Ascending aorta (tissue), 2 donors: Measurements from ENCODE around the gene CARD11. TPM values are rescaled to one million over a fixed set of nuclear protein-coding genes. Genes with fewer than 3 reads are reported as not detected.

Experiments used
- DNase-seq, 2 donors: peaks; one replicate each; pipeline ENCODE4 v3.0.0-alpha.2; 2019; ENCODE audit warnings: low spot score in 2 of 2
- H3K27ac ChIP-seq, 2 donors: fragments of 200-600 bp; sonication (generic); one replicate each; pipeline ENCODE4 v1.5.1; 2016 to 2017; ENCODE audit warnings: mild to moderate bottlenecking in 1 of 2
- H3K27me3 ChIP-seq: fragments of 200-600 bp; sonication (generic); one replicate; pipeline ENCODE4 v1.5.1; 2017
- H3K36me3 ChIP-seq, 2 donors: fragments of 200-600 bp; sonication (generic); one replicate each; pipeline ENCODE4 v1.5.1; 2016
- H3K4me1 ChIP-seq, 2 donors: fragments of 200-600 bp; sonication (generic); one replicate each; pipeline ENCODE4 v1.5.1; 2016 to 2017; ENCODE audit warnings: mild to moderate bottlenecking in 1 of 2
- H3K4me3 ChIP-seq, 2 donors: fragments of 200-600 bp; sonication (generic); one replicate each; pipeline ENCODE4 v1.5.1; 2016 to 2017; ENCODE audit warnings: mild to moderate bottlenecking in 1 of 2
- H3K9me3 ChIP-seq, 2 donors: fragments of 200-600 bp; sonication (generic); one replicate each; pipeline ENCODE4 v1.5.1; 2016
- CTCF ChIP-seq, 3 experiments: fragments of 200-600 bp in 2 of 3; fragments of 450-650 bp in 1 of 3; sonication (generic) in 2 of 3; IDR thresholded peaks; one replicate each; pipeline ENCODE4 v1.5.1; 2016 to 2019; ENCODE audit warnings: antibody characterized with exemption in 3 of 3, mild to moderate bottlenecking in 1 of 3, moderate library complexity in 1 of 3
- intact Hi-C: fragments of 100-400 bp; cut with DNase I; formaldehyde crosslinking; loops from one replicate; pipeline ENCODE4 v1.15.1; 2023
- total RNA-seq: library from RNA; depleted of rRNA; stranded (reverse); fragments of >200 nt; gene quantifications from one replicate; pipeline ENCODE4 v1.1.0, GENCODE V29; 2016

CARD11 gene
- total RNA-seq, 1 donor from 2014 or later, result 0.64 TPM

GRCh38 chr7:3083350-3083749, 39.7 kb upstream of the CARD11 start:
- TF ChIP-seq CTCF (IDR thresholded peaks at IDR 0.05), result no peak
- peaks cover 2 to 3% of the 10 kb centered on the region in 2 donors for H3K4me1 ChIP-seq
- H3K4me3 ChIP-seq, result no peak overlapping the region
- DNase-seq, result no peak
- H3K36me3 ChIP-seq, result no peaks in the 10 kb centered on the region
- intact Hi-C loops, result loop anchor here (10.0 kb wide), 1 partner anchor 131 kb away; no protein-coding TSS in a partner anchor
- H3K9me3 ChIP-seq, result no peaks in the 10 kb centered on the region
- H3K27me3 ChIP-seq, result no peaks in the 10 kb centered on the region
- H3K27ac ChIP-seq, result no peak overlapping the region

GRCh38 chr7:3082831-3083230, 39.2 kb upstream of the CARD11 start:
- H3K36me3 ChIP-seq, result no peaks in the 10 kb centered on the region
- H3K27ac ChIP-seq, result no peak overlapping the region
- DNase-seq, result no peak
- no peaks in the 10 kb centered on the region for H3K27me3 ChIP-seq
- H3K4me3 ChIP-seq, result no peak overlapping the region
- no peaks in the 10 kb centered on the region for H3K9me3 ChIP-seq
- peaks cover 2 to 3% of the 10 kb centered on the region in 2 donors for H3K4me1 ChIP-seq
- intact Hi-C loops, result loop anchor here (10.0 kb wide), 1 partner anchor 132 kb away; no protein-coding TSS in a partner anchor
- no peak for TF ChIP-seq CTCF (IDR thresholded peaks at IDR 0.05)

- Histone ChIP-seq H3K4me3 (no peak overlapping the region), H3K36me3 (no peaks in the 10 kb centered on the region), H3K9me3 (no peaks in the 10 kb centered on the region), H3K27ac (no peak overlapping the region), H3K4me1 (peaks cover 2 to 3% of the 10 kb centered on the region in 2 donors), H3K27me3 (no peaks in the 10 kb centered on the region)
- intact Hi-C loops, result loop anchor here (10.0 kb wide), 1 partner anchor 132 kb away; no protein-coding TSS in a partner anchor
- no peak for TF ChIP-seq CTCF (IDR thresholded peaks at IDR 0.05)
- DNase-seq, result no peak
Measured at GRCh38 chr7:3082386-3082785, 38.7 kb upstream of the CARD11 start.

- intact Hi-C loops, result loop anchor here (10.0 kb wide), 1 partner anchor 135 kb away; no protein-coding TSS in a partner anchor
- Histone ChIP-seq H3K27ac (no peak overlapping the region), H3K4me1 (peaks cover 0 to 2% of the 10 kb centered on the region in 2 donors), H3K9me3 (peaks cover 4 to 12% of the 10 kb centered on the region in 2 donors), H3K36me3 (no peaks in the 10 kb centered on the region), H3K27me3 (no peaks in the 10 kb centered on the region), H3K4me3 (no peak overlapping the region)
- no peak for DNase-seq
- no peak for TF ChIP-seq CTCF (IDR thresholded peaks at IDR 0.05)
Measured at GRCh38 chr7:3080106-3080505, 36.4 kb upstream of the CARD11 start.

GRCh38 chr7:3078514-3078913, 34.8 kb upstream of the CARD11 start:
- no peak for TF ChIP-seq CTCF (IDR thresholded peaks at IDR 0.05)
- Histone ChIP-seq H3K27ac (no peak overlapping the region), H3K4me3 (no peak overlapping the region), H3K9me3 (peaks cover 4 to 12% of the 10 kb centered on the region in 2 donors), H3K27me3 (no peaks in the 10 kb centered on the region), H3K4me1 (peaks cover 0 to 2% of the 10 kb centered on the region in 2 donors), H3K36me3 (no peaks in the 10 kb centered on the region)
- DNase-seq, result no peak
- intact Hi-C loops, result no loop called here

- no peak overlapping the region for H3K27ac ChIP-seq
Measured at GRCh38 chr7:3076700-3077099, 33.0 kb upstream of the CARD11 start.

More at GRCh38 chr7:3076700-3077099, 33.0 kb upstream of the CARD11 start:
- intact Hi-C loops, result no loop called here
- H3K4me1 ChIP-seq, result no peaks in the 10 kb centered on the region
- no peak for DNase-seq
- peaks cover 4 to 12% of the 10 kb centered on the region in 2 donors for H3K9me3 ChIP-seq
- H3K4me3 ChIP-seq, result no peak overlapping the region
- no peaks in the 10 kb centered on the region for H3K27me3 ChIP-seq
- TF ChIP-seq CTCF (IDR thresholded peaks at IDR 0.05), result no peak
- H3K36me3 ChIP-seq, result no peaks in the 10 kb centered on the region
